ENCODE results near the gene CCDC13. TPM values are rescaled to one million over a fixed set of nuclear protein-coding genes. Genes with fewer than 3 reads are reported as not detected.

Gene CCDC13
- total and polyA plus RNA-seq, 2 experiments from 2014 or later: 0.27 to 0.45 TPM

DNA sequence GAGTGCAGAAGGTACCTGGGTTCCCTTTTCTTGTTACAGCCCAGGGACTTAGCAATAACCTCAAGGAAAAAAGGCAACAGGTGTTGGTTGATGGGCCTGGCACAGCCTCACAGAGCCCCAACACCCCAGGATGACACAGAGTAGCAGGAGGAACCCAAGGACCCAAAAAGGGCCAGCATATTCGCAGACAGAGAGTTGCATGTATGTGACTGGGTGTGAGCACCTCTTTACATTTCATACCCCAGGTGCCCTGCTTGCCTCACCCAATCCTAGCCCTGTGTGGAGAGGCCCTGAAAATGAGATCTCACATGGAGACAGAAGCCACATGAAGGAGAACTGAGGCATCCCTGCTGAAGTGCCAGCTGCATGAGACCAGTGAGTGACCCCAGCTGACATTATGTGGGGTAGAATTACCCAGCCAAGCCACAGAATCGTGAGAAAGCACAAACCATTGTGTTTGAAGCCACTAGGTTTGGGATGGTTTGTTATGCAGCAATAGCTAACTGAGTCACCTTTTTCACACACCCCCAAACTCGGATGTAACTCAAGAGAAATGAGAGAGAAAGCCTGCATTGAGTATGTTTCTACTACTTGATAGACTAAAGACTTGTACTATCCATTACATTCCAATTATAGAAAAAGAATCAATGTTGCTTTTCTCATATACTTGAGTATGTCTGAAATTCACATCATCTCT is 44.2 kb downstream of the CCDC13 start (continued):
- TF ChIP-seq ZNF462 (CRISPR knock-in tag; IDR thresholded peaks at IDR 0.05) (no peak), EZH2 (IDR thresholded peaks at IDR 0.05; ENCODE audit: low read depth, unreplicated experiment) (no peak), ZNF331 (CRISPR knock-in tag; IDR thresholded peaks at IDR 0.05; ENCODE audit: low read depth) (no peak), POLR2AphosphoS5 (IDR thresholded peaks at IDR 0.05; ENCODE audit: low read depth) (no peak)
- TF ChIP-seq, protein P1, sequence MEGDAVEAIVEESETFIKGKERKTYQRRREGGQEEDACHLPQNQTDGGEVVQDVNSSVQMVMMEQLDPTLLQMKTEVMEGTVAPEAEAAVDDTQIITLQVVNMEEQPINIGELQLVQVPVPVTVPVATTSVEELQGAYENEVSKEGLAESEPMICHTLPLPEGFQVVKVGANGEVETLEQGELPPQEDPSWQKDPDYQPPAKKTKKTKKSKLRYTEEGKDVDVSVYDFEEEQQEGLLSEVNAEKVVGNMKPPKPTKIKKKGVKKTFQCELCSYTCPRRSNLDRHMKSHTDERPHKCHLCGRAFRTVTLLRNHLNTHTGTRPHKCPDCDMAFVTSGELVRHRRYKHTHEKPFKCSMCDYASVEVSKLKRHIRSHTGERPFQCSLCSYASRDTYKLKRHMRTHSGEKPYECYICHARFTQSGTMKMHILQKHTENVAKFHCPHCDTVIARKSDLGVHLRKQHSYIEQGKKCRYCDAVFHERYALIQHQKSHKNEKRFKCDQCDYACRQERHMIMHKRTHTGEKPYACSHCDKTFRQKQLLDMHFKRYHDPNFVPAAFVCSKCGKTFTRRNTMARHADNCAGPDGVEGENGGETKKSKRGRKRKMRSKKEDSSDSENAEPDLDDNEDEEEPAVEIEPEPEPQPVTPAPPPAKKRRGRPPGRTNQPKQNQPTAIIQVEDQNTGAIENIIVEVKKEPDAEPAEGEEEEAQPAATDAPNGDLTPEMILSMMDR (conservative IDR thresholded peaks at IDR 0.05; ENCODE audit: low read depth in 2 of 2): no peak

GRCh38 chr3:42728056-42728455 is 45.0 kb downstream of the CCDC13 start:
- H3K27ac Mint-ChIP-seq: no peak overlapping the region
- ATAC-seq: peak; percentile 35; the same call in 1 of the 3 replicates
- Histone ChIP-seq H3K4me3 (no peak overlapping the region), H4K20me1 (replicated peaks; ENCODE audit: insufficient read depth) (no peaks in the 10 kb centered on the region), H3K27ac (ENCODE audit: low read depth) (no peak overlapping the region), H3K4me1 (ENCODE audit: insufficient read depth) (peaks cover 6% of the 10 kb centered on the region), H3K4me2 (no peak overlapping the region), H3K36me3 (ENCODE audit: insufficient read depth) (no peaks in the 10 kb centered on the region), H3K27me3 (ENCODE audit: insufficient read depth) (no peaks in the 10 kb centered on the region), H2AFZ (no peak overlapping the region), H3K9me2 (ENCODE audit: insufficient read depth) (peaks cover 3% of the 10 kb centered on the region; the same call in 1 of the 2 replicates), H3F3A (replicated peaks; ENCODE audit: low read depth) (no peaks in the 10 kb centered on the region), H3K79me2 (replicated peaks; ENCODE audit: insufficient read depth) (no peaks in the 10 kb centered on the region)
- no peak overlapping the region for H3K4me3 Mint-ChIP-seq
- peaks cover 20% of the 10 kb centered on the region for H3K4me1 Mint-ChIP-seq
- no peak for DNase-seq (ENCODE audit: low spot score)
- H3K36me3 Mint-ChIP-seq (ENCODE audit: low read depth): no peaks in the 10 kb centered on the region
- H3K27me3 Mint-ChIP-seq (ENCODE audit: insufficient read depth, low read depth, poor library complexity): peaks cover 6% of the 10 kb centered on the region
- no peaks in the 10 kb centered on the region for H3K9me3 Mint-ChIP-seq
- TF ChIP-seq EZH2phosphoT487 (IDR thresholded peaks at IDR 0.05; ENCODE audit: unreplicated experiment): no peak
- no peak for TF ChIP-seq ZNF462 (CRISPR knock-in tag; IDR thresholded peaks at IDR 0.05)
- TF ChIP-seq JUNB (IDR thresholded peaks at IDR 0.05; ENCODE audit: unreplicated experiment): no peak
